Left ventricle myocardium inferior (tissue), 1 donor: Measurements from ENCODE around the gene MAPK7. TPM values are rescaled to one million over a fixed set of nuclear protein-coding genes. Genes with fewer than 3 reads are reported as not detected.

Experiments
- DNase-seq: peaks from one replicate; pipeline ENCODE4 v3.0.0-alpha.2; 2020
- H3K27ac ChIP-seq: fragments of 200-600 bp; replicated peaks from 2 replicates; pipeline ENCODE4 v1.8.0; 2021
- H3K27me3 ChIP-seq: fragments of 200-600 bp; 2 replicates; pipeline ENCODE4 v1.8.0; 2021; ENCODE audit warnings: low read depth
- H3K36me3 ChIP-seq: fragments of 200-600 bp; 2 replicates; pipeline ENCODE4 v1.8.0; 2021
- H3K4me1 ChIP-seq: fragments of 200-600 bp; 2 replicates; pipeline ENCODE4 v1.8.0; 2021
- H3K4me3 ChIP-seq: fragments of 200-600 bp; 2 replicates; pipeline ENCODE4 v1.8.0; 2021; ENCODE audit warnings: mild to moderate bottlenecking, moderate library complexity
- H3K9me3 ChIP-seq: fragments of 200-600 bp; replicated peaks from 2 replicates; pipeline ENCODE4 v1.8.0; 2021
- intact Hi-C: fragments of 100-400 bp; cut with micrococcal nuclease; formaldehyde crosslinking; loops from one replicate; pipeline ENCODE4 v1.11.0; 2022
- total RNA-seq: library from RNA; stranded (reverse); fragmentation: NEBNext Ultra II Directional; extraction: Animal tissue kit (Norgen Biotek cat#: 25700); gene quantifications from one replicate; pipeline ENCODE4 v1.2.1, GENCODE V29; 2021
- TF ChIP-seq, protein P1 (sequence below): fragments of 200-600 bp; IDR thresholded peaks from 2 replicates; pipeline ENCODE4 v1.8.0; 2021; ENCODE audit warnings: antibody characterized with exemption, mild to moderate bottlenecking, borderline replicate concordance
- donor health status: DM: no; HTN: yes; CAD: no; lungs with severe emphysema.

Gene MAPK7
- total RNA-seq, 1 donor from 2014 or later: 11.4 TPM

- H3K27me3 ChIP-seq: no peaks in the 10 kb centered on the region
- no peaks in the 10 kb centered on the region for H3K9me3 ChIP-seq
- H3K27ac ChIP-seq: peak overlapping the region; percentile 88
- peak; percentile 89 for DNase-seq
- H3K4me1 ChIP-seq: peaks cover 72% of the 10 kb centered on the region
- TF ChIP-seq, protein P1, sequence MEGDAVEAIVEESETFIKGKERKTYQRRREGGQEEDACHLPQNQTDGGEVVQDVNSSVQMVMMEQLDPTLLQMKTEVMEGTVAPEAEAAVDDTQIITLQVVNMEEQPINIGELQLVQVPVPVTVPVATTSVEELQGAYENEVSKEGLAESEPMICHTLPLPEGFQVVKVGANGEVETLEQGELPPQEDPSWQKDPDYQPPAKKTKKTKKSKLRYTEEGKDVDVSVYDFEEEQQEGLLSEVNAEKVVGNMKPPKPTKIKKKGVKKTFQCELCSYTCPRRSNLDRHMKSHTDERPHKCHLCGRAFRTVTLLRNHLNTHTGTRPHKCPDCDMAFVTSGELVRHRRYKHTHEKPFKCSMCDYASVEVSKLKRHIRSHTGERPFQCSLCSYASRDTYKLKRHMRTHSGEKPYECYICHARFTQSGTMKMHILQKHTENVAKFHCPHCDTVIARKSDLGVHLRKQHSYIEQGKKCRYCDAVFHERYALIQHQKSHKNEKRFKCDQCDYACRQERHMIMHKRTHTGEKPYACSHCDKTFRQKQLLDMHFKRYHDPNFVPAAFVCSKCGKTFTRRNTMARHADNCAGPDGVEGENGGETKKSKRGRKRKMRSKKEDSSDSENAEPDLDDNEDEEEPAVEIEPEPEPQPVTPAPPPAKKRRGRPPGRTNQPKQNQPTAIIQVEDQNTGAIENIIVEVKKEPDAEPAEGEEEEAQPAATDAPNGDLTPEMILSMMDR: no peak
- intact Hi-C loops: no loop called here
- H3K4me3 ChIP-seq: peak overlapping the region; percentile 61
- H3K36me3 ChIP-seq: peaks cover 47% of the 10 kb centered on the region
Measured at GRCh38 chr17:19384723-19385391, 6.6 kb downstream of the MAPK7 start.

- TF ChIP-seq, protein P1: no peak
- H3K4me3 ChIP-seq: peak overlapping the region; percentile 61
- peaks cover 42% of the 10 kb centered on the region for H3K36me3 ChIP-seq
- no peak for DNase-seq
- peak overlapping the region; percentile 88 for H3K27ac ChIP-seq
- H3K4me1 ChIP-seq: peaks cover 71% of the 10 kb centered on the region
- intact Hi-C loops: no loop called here
- H3K27me3 ChIP-seq: no peaks in the 10 kb centered on the region
- H3K9me3 ChIP-seq: no peaks in the 10 kb centered on the region
Measured at GRCh38 chr17:19385521-19385983, 7.3 kb downstream of the MAPK7 start.

- Histone ChIP-seq H3K9me3 (no peaks in the 10 kb centered on the region), H3K4me1 (peaks cover 71% of the 10 kb centered on the region), H3K27ac (peak overlapping the region; percentile 88), H3K27me3 (no peaks in the 10 kb centered on the region), H3K4me3 (peak overlapping the region; percentile 61), H3K36me3 (peaks cover 34% of the 10 kb centered on the region)
- DNase-seq: peak; percentile 68
- TF ChIP-seq, protein P1: no peak
- intact Hi-C loops: no loop called here
Measured at GRCh38 chr17:19386051-19386929, 8.0 kb downstream of the MAPK7 start.

GRCh38 chr17:19386974-19387920 lies 8.9 kb downstream of the MAPK7 start, which contains the start of gene MFAP4:
TSS of gene MFAP4 (minus strand) at chr17:19387190. CDS start at chr17:19387155, 35 bp downstream.
- TF ChIP-seq, protein P1: no peak
- H3K36me3 ChIP-seq: peaks cover 25% of the 10 kb centered on the region
- DNase-seq: peak; percentile 74
- intact Hi-C loops: no loop called here
- H3K9me3 ChIP-seq: no peaks in the 10 kb centered on the region
- H3K4me3 ChIP-seq: peak within 1 kb of the TSS; percentile 61
- H3K4me1 ChIP-seq: peaks cover 71% of the 10 kb centered on the region
- no peaks in the 10 kb centered on the region for H3K27me3 ChIP-seq
- peak within 1 kb of the TSS; percentile 88 for H3K27ac ChIP-seq
